Measurements from ENCODE around the gene MKNK1.

- TF ChIP-seq POLR2AphosphoS5 (IDR thresholded peaks at IDR 0.05; ENCODE audit: low read depth, low read length) (no peak), NRF1 (IDR thresholded peaks at IDR 0.05; ENCODE audit: low read depth, low read length) (no peak), YY1 (IDR thresholded peaks at IDR 0.05; ENCODE audit: low read depth) (no peak), ELF1 (IDR thresholded peaks at IDR 0.05) (no peak), FOXM1 (IDR thresholded peaks at IDR 0.05; ENCODE audit: low read depth) (no peak), CTCF (IDR thresholded peaks at IDR 0.05) (no peak), GABPA (IDR thresholded peaks at IDR 0.05; ENCODE audit: low read depth) (no peak), REST (IDR thresholded peaks at IDR 0.05; ENCODE audit: low read depth, low read length) (no peak), RAD21 (IDR thresholded peaks at IDR 0.05; ENCODE audit: low read length) (no peak)
These were observed 81.7 kb downstream of the MKNK1 start for GRCh38 chr1:46522184-46522968.

Data from SK-N-SH (cell line).